Panc1 (cell line): ENCODE results near the gene PEAK3. TPM values are rescaled to one million over a fixed set of nuclear protein-coding genes. Genes with fewer than 3 reads are reported as not detected.

Source experiments
- ATAC-seq: fragments of 200-7000 bp; cut with Tn5 transposase; 2 replicates; pipeline ENCODE4 v1.9.1; 2020; ENCODE audit warnings: mild to moderate bottlenecking, moderate library complexity
- BruUV-seq: library from RNA; stranded (reverse); fragments of 400-500 nt; replicated peaks from 2 replicates; lab custom pipeline; 2021; lab: Mats Ljungman, UMichigan
- CTCF ChIA-PET: fragments of 300-600 bp; sonication (Branson Sonifier 250); formaldehyde crosslinking; loops from one replicate; lab custom pipeline; 2022; ENCODE audit warnings: antibody characterized with exemption; lab: Charles Lee
- POLR2A ChIA-PET: fragments of 300-600 bp; sonication (Branson Sonifier 250); formaldehyde crosslinking; loops from one replicate; lab custom pipeline; 2022; ENCODE audit warnings: antibody characterized with exemption; lab: Charles Lee
- DNase-seq: peaks from one replicate; pipeline ENCODE4 v3.0.0-alpha.2; 2010; ENCODE audit warnings: low read depth, low spot score
- H3K27ac ChIP-seq: 2 replicates; pipeline ENCODE4 v1.5.1; 2011; ENCODE audit warnings: mild to moderate bottlenecking, low read length, inconsistent platforms
- H3K27me3 ChIP-seq: fragments of 200-500 bp; sonication (Bioruptor generic); 2 replicates; pipeline ENCODE4 v1.6.0; 2014; ENCODE audit warnings: low read length, inconsistent platforms; ENCODE audit not compliant: control insufficient read depth, insufficient read depth
- H3K36me3 ChIP-seq: fragments of 200-500 bp; sonication (Bioruptor generic); 2 replicates; pipeline ENCODE4 v1.5.1; 2014; ENCODE audit warnings: inconsistent platforms, mild to moderate bottlenecking, low read length, moderate library complexity; ENCODE audit not compliant: control insufficient read depth, insufficient read depth
- H3K4me1 ChIP-seq: 2 replicates; pipeline ENCODE4 v1.5.1; 2011; ENCODE audit warnings: inconsistent platforms, mild to moderate bottlenecking, low read length, moderate library complexity; ENCODE audit not compliant: control insufficient read depth, insufficient read depth
- H3K4me3 ChIP-seq, 2 experiments: 2 replicates each; pipeline ENCODE4 v1.5.1; 2011 to 2012; ENCODE audit warnings: low read depth in 2 of 2, low read length in 2 of 2, mild to moderate bottlenecking in 2 of 2, inconsistent platforms in 1 of 2, moderate library complexity in 1 of 2
- H3K9me3 ChIP-seq: fragments of 200-500 bp; sonication (Bioruptor generic); 2 replicates; pipeline ENCODE4 v1.5.1; 2014; ENCODE audit warnings: low read depth, mild to moderate bottlenecking, inconsistent platforms, low read length, moderate library complexity; ENCODE audit not compliant: control insufficient read depth, insufficient read depth
- CTCF ChIP-seq: fragments of 450-650 bp; IDR thresholded peaks from 2 replicates; pipeline ENCODE4 v1.5.1; 2017; ENCODE audit warnings: mild to moderate bottlenecking
- POLR2AphosphoS5 ChIP-seq: IDR thresholded peaks from 2 replicates; pipeline ENCODE4 v1.6.1; 2012; ENCODE audit warnings: mild to moderate bottlenecking, low read depth, low read length, moderate library complexity
- REST ChIP-seq, 2 experiments: IDR thresholded peaks; 2 replicates each; pipeline ENCODE4 v1.6.1; 2011 to 2012; ENCODE audit warnings: low read depth in 2 of 2, control low read depth in 1 of 2, low read length in 1 of 2, mild to moderate bottlenecking in 1 of 2, moderate library complexity in 1 of 2; ENCODE audit not compliant: insufficient read depth in 1 of 2
- SIN3A ChIP-seq: IDR thresholded peaks from 2 replicates; pipeline ENCODE4 v1.6.1; 2012; ENCODE audit warnings: low read depth, mild to moderate bottlenecking, low read length, moderate library complexity, borderline replicate concordance; ENCODE audit not compliant: insufficient read depth
- TCF7L2 ChIP-seq: IDR thresholded peaks from 2 replicates; pipeline ENCODE4 v1.6.1; 2011; ENCODE audit warnings: mild to moderate bottlenecking, low read depth, low read length, inconsistent platforms
- in situ Hi-C: cut with HindIII; loops from 2 replicates; pipeline ENCODE4 v1.10.0; 2016; ENCODE audit warnings: low sequenced_read_pairs, low pct_unique_long_range_greater_than_20kb
- intact Hi-C: fragments of 100-400 bp; cut with micrococcal nuclease; formaldehyde crosslinking; loops from one replicate; pipeline ENCODE4 v1.10.0; 2022; ENCODE audit not compliant: unreplicated experiment
- total RNA-seq: library from RNA; stranded (reverse); gene quantifications from one replicate; pipeline ENCODE4 v1.2.1, GENCODE V29; 2021; ENCODE audit not compliant: unreplicated experiment

Gene PEAK3
- total RNA-seq, 1 experiment from 2014 or later, result not detected

DNA sequence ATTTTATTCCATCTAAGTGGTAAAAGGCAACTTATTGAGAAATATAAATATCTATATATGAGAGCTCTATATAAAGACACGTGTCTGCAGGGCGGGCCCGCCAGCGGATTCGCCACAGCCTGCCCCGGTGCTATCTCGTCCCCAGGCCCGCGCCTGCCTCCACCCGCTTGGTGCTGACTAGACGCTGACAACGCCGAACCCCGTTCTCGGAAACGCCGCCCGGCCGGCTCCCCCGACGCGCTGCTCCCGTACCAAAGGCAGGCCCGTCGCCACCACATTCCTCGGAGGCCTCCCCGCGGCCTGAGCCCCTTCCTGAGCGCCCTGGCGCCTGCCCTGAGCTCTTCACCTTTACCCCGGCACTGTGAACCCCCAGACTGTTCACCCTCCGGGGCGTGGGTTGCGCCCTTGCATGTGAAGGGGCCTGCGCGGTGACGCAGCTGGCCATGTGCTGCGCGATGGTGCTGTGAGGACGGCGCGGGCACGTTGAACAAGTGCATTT lies 51.9 kb downstream of the PEAK3 start:
- no peak for ATAC-seq
- intact Hi-C loops, result loop anchor here (5.0 kb wide), 1 partner anchor 73 kb away; no protein-coding TSS in a partner anchor
- DNase-seq, result no peak
- H3K27ac ChIP-seq, result no peak overlapping the region
- TF ChIP-seq TCF7L2, result no peak
- no peak for TF ChIP-seq POLR2AphosphoS5
- no peaks in the 10 kb centered on the region for H3K36me3 ChIP-seq
- H3K9me3 ChIP-seq, result no peaks in the 10 kb centered on the region
- no peaks in the 10 kb centered on the region for H3K27me3 ChIP-seq
- H3K4me1 ChIP-seq, result peaks cover 24% of the 10 kb centered on the region
- no TSS peak for BruUV-seq
- ChIA-PET POLR2A (interaction anchor here (0.5 kb wide), 1 partner anchor 74 kb away, joined by 5 read pairs; no protein-coding TSS in a partner anchor), CTCF (interaction anchor here (1.7 kb wide), 1 partner anchor 74 kb away, joined by 8 read pairs; no protein-coding TSS in a partner anchor)
- in situ Hi-C loops, result no loop called here
- H3K4me3 ChIP-seq, result no peak overlapping the region

DNA sequence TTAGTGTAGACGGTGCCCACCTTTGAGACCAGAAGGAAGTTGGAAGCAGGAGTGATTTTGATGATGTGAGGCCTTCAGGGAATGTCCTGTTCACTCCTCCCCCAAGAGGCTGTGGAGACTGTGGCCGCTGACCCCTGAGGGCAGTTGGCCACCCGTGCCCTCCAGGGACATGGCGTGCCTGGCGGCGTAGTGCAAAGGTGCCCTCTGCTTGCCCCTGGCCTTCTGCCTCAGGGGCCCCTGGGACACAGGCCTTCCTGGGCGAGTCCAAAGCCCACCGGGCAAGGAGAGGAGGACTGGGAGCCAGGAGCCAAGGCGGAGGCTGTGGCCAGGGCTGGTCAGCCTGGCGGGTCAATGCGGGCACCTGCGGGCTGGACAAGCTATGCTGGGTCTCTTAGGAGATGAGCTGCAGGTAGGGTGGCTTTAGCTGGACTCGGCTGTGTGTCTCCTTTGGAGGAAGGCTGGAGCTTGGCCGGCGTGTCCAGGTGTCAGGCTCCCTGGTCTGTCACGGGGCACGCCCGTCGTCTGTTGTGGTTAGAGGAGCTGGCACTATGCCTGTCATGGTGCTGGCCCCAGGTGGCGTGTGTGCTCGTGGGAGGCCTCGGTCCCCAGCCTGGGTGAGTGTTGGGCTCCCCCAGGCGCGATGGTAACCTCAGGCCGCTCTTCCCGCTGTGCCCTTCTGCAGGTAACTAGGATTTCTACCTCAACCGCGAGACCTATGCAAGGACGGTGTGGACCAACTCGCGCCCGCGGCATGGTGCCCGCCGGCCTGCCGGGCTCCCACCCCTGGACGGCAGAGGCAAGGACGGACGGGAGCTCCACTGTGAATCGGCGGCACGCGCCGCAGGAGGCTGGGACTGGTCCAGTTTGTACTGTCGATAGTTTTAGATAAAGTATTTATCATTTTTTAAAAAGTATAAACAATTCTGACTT lies 52.6 kb downstream of the PEAK3 start:
- no peak for TF ChIP-seq TCF7L2
- TF ChIP-seq CTCF, result no peak
- no peak for TF ChIP-seq REST (IDR thresholded peaks at IDR 0.05; ENCODE audit: insufficient read depth in 1 of 2, low read depth in 2 of 2, low read length in 1 of 2)
- TF ChIP-seq POLR2AphosphoS5, result no peak
- TF ChIP-seq SIN3A, result no peak
- ATAC-seq (no peak), DNase-seq (no peak)
- ChIA-PET CTCF (no interaction called here), POLR2A (interaction anchor here (0.6 kb wide), 1 partner anchor 67 kb away, joined by 9 read pairs; no protein-coding TSS in a partner anchor)
- H3K27me3 ChIP-seq, result no peaks in the 10 kb centered on the region
- no peak overlapping the region for H3K27ac ChIP-seq
- no peak overlapping the region for H3K4me3 ChIP-seq
- BruUV-seq, result no TSS peak
- intact Hi-C loops, result loop anchor here (5.0 kb wide), 1 partner anchor 72 kb away; no protein-coding TSS in a partner anchor
- no peaks in the 10 kb centered on the region for H3K9me3 ChIP-seq
- H3K4me1 ChIP-seq, result peaks cover 19% of the 10 kb centered on the region
- in situ Hi-C loops, result no loop called here
- H3K36me3 ChIP-seq, result no peaks in the 10 kb centered on the region
